NB4 (cell line): ENCODE results near the gene GRIK1.

Experiments
- POLR2A ChIP-seq: IDR thresholded peaks from 2 replicates; pipeline ENCODE4 v1.6.1; 2011; ENCODE audit warnings: mild to moderate bottlenecking; ENCODE audit not compliant: insufficient read length; ENCODE audit errors: extremely low read depth
- TF ChIP-seq, protein P1 (sequence below): IDR thresholded peaks from one replicate; pipeline ENCODE4 v1.5.1; 2012; ENCODE audit warnings: low read depth, low read length
- TF ChIP-seq, protein P2 (sequence below): IDR thresholded peaks from 2 replicates; pipeline ENCODE4 v1.6.1; 2011; ENCODE audit warnings: low read depth, low read length

DNA sequence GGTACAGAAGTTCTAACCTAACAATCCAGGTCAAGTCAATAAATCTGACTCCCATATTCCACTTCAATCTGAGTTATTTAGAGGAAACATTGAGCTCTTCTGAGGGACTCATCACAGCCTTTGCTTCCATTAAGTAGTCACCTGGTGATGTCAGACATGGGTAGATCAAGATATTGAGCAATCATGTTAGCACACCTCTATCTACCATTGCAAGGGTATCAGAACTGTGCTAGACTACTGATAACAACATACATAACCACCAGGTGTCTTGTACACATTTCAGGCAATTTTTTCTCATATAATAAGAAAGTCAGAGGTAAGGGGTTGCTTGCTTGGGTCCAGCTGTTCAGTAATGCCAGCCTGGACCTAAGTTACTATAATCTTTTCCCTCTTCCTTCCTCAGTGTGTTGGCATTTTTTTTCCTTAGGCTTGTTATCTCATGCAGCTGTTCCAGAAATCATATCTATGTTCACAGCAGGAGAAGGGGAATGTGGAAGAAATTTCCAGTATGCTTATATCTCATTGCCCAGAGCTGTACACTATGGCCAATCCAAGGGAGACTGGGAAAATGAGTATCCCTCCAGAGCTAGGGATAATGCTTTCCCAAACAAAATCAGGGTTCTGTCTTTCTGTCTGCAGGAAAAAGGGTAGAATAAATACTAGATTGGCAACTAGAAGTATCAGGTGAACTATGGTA, 52.3 kb downstream of the GRIK1 start:
- TF ChIP-seq, protein P1, sequence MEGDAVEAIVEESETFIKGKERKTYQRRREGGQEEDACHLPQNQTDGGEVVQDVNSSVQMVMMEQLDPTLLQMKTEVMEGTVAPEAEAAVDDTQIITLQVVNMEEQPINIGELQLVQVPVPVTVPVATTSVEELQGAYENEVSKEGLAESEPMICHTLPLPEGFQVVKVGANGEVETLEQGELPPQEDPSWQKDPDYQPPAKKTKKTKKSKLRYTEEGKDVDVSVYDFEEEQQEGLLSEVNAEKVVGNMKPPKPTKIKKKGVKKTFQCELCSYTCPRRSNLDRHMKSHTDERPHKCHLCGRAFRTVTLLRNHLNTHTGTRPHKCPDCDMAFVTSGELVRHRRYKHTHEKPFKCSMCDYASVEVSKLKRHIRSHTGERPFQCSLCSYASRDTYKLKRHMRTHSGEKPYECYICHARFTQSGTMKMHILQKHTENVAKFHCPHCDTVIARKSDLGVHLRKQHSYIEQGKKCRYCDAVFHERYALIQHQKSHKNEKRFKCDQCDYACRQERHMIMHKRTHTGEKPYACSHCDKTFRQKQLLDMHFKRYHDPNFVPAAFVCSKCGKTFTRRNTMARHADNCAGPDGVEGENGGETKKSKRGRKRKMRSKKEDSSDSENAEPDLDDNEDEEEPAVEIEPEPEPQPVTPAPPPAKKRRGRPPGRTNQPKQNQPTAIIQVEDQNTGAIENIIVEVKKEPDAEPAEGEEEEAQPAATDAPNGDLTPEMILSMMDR, result no peak
- TF ChIP-seq, protein P2, sequence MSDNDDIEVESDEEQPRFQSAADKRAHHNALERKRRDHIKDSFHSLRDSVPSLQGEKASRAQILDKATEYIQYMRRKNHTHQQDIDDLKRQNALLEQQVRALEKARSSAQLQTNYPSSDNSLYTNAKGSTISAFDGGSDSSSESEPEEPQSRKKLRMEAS, result no peak
- TF ChIP-seq POLR2A, result no peak
